GM23338 (cell line): Measurements from ENCODE around the gene PLOD3. TPM values are rescaled to one million over a fixed set of nuclear protein-coding genes. Genes with fewer than 3 reads are reported as not detected.

Experiments used
- ATAC-seq: fragments of 200-7000 bp; cut with Tn5 transposase; 3 replicates; pipeline ENCODE4 v1.9.1; 2020
- DNase-seq: peaks from one replicate; pipeline ENCODE4 v3.0.0-alpha.2; 2015; ENCODE audit warnings: low spot score
- H2AFZ ChIP-seq: fragments of 200-600 bp; sonication (generic); 2 replicates; pipeline ENCODE4 v1.8.0; 2016; ENCODE audit warnings: antibody characterized with exemption, mild to moderate bottlenecking, moderate library complexity
- H3F3A ChIP-seq: fragments of 200-600 bp; sonication (generic); replicated peaks from 2 replicates; pipeline ENCODE4 v1.8.0; 2017; ENCODE audit warnings: antibody characterized with exemption, mixed run types, low read depth
- H3K27ac ChIP-seq: fragments of 200-600 bp; sonication (generic); 2 replicates; pipeline ENCODE4 v1.6.1; 2016; ENCODE audit warnings: low read depth
- H3K27me3 ChIP-seq: fragments of 200-600 bp; sonication (generic); 2 replicates; pipeline ENCODE4 v1.8.0; 2016; ENCODE audit warnings: mild to moderate bottlenecking, mixed run types, moderate library complexity; ENCODE audit not compliant: insufficient read depth
- H3K36me3 ChIP-seq: fragments of 200-600 bp; sonication (generic); 2 replicates; pipeline ENCODE4 v1.8.0; 2016; ENCODE audit warnings: mild to moderate bottlenecking; ENCODE audit not compliant: insufficient read depth
- H3K4me1 ChIP-seq: fragments of 200-600 bp; sonication (generic); 2 replicates; pipeline ENCODE4 v1.8.0; 2016; ENCODE audit warnings: mild to moderate bottlenecking, moderate library complexity; ENCODE audit not compliant: insufficient read depth
- H3K4me2 ChIP-seq: fragments of 200-600 bp; sonication (generic); 2 replicates; pipeline ENCODE4 v1.7.1; 2017; ENCODE audit warnings: mixed run types
- H3K4me3 ChIP-seq: fragments of 200-600 bp; sonication (generic); 2 replicates; pipeline ENCODE4 v1.6.1; 2016; ENCODE audit warnings: mixed run types
- H3K79me2 ChIP-seq: fragments of 200-600 bp; sonication (generic); replicated peaks from 2 replicates; pipeline ENCODE4 v1.8.0; 2017; ENCODE audit warnings: mild to moderate bottlenecking; ENCODE audit not compliant: insufficient read depth
- H3K9me2 ChIP-seq: fragments of 200-600 bp; sonication (generic); 2 replicates; pipeline ENCODE4 v1.8.0; 2017; ENCODE audit not compliant: insufficient read depth
- H4K20me1 ChIP-seq: fragments of 200-600 bp; sonication (generic); replicated peaks from 2 replicates; pipeline ENCODE4 v1.8.0; 2017; ENCODE audit warnings: mild to moderate bottlenecking; ENCODE audit not compliant: insufficient read depth
- H3K27ac Mint-ChIP-seq: 2 replicates; pipeline ENCODE4 v1.8.0; 2020; ENCODE audit warnings: inconsistent platforms, mild to moderate bottlenecking, moderate library complexity, mixed read lengths
- H3K27me3 Mint-ChIP-seq: 3 replicates; pipeline ENCODE4 v1.8.0; 2022; ENCODE audit warnings: low read depth, mild to moderate bottlenecking, moderate library complexity, mixed read lengths, inconsistent platforms; ENCODE audit not compliant: insufficient read depth, poor library complexity
- H3K36me3 Mint-ChIP-seq: 3 replicates; pipeline ENCODE4 v1.8.0; 2021; ENCODE audit warnings: low read depth, mild to moderate bottlenecking, inconsistent platforms, moderate library complexity, mixed read lengths
- H3K4me1 Mint-ChIP-seq: 3 replicates; pipeline ENCODE4 v1.8.0; 2020; ENCODE audit warnings: mild to moderate bottlenecking, inconsistent platforms, mixed read lengths
- H3K4me3 Mint-ChIP-seq: 3 replicates; pipeline ENCODE4 v1.8.0; 2021; ENCODE audit warnings: moderate library complexity, mild to moderate bottlenecking, inconsistent platforms, mixed read lengths
- H3K9me3 Mint-ChIP-seq: 3 replicates; pipeline ENCODE4 v1.8.0; 2020; ENCODE audit warnings: moderate library complexity, mild to moderate bottlenecking, inconsistent platforms, mixed read lengths
- CREB1 ChIP-seq: fragments of 250-450 bp; sonication (Bioruptor Pico); IDR thresholded peaks from 2 replicates; pipeline ENCODE4 v1.5.0; 2020; ENCODE audit warnings: low read depth, mild to moderate bottlenecking, moderate library complexity
- CTCF ChIP-seq, 2 experiments: fragments of 200-600 bp in 1 of 2; sonication (generic) in 1 of 2; conservative IDR thresholded peaks; 2 replicates each; pipeline versions ENCODE4 v1.5.1 to v1.6.1; 2016 to 2017; ENCODE audit warnings: antibody characterized with exemption in 2 of 2, low read depth in 2 of 2, mild to moderate bottlenecking in 2 of 2, moderate library complexity in 1 of 2
- EZH2 ChIP-seq: fragments of 200-600 bp; sonication (generic); IDR thresholded peaks from one replicate; pipeline ENCODE4 v1.8.0; 2017; ENCODE audit warnings: antibody characterized with exemption, mild to moderate bottlenecking, low read depth; ENCODE audit not compliant: unreplicated experiment
- EZH2phosphoT487 ChIP-seq: fragments of 200-600 bp; sonication (generic); IDR thresholded peaks from one replicate; pipeline ENCODE4 v1.8.1; 2018; ENCODE audit warnings: antibody characterized with exemption; ENCODE audit not compliant: unreplicated experiment
- JUNB ChIP-seq: IDR thresholded peaks from one replicate; pipeline ENCODE4 v1.6.1; 2016; ENCODE audit warnings: antibody characterized with exemption; ENCODE audit not compliant: unreplicated experiment
- NANOG ChIP-seq: IDR thresholded peaks from 2 replicates; pipeline ENCODE4 v1.6.1; 2016; ENCODE audit warnings: antibody characterized with exemption, borderline replicate concordance
- POLR2AphosphoS5 ChIP-seq: IDR thresholded peaks from 2 replicates; pipeline ENCODE4 v1.6.1; 2016; ENCODE audit warnings: antibody characterized with exemption, low read depth
- REST ChIP-seq: IDR thresholded peaks from one replicate; pipeline ENCODE4 v1.6.1; 2018; ENCODE audit warnings: antibody characterized with exemption; ENCODE audit not compliant: unreplicated experiment
- STAT1 ChIP-seq: IDR thresholded peaks from one replicate; pipeline ENCODE4 v1.6.1; 2016; ENCODE audit warnings: antibody characterized with exemption; ENCODE audit not compliant: unreplicated experiment
- ZNF114 ChIP-seq: fragments of 250-450 bp; sonication (Bioruptor Pico); IDR thresholded peaks from 2 replicates; pipeline ENCODE4 v1.5.0; 2020; ENCODE audit warnings: mild to moderate bottlenecking, moderate library complexity
- ZNF331 ChIP-seq: fragments of 250-450 bp; sonication (Bioruptor Pico); IDR thresholded peaks from 2 replicates; pipeline ENCODE4 v1.5.0; 2020; ENCODE audit warnings: low read depth, mild to moderate bottlenecking, moderate library complexity
- ZNF462 ChIP-seq: fragments of 250-450 bp; sonication (Bioruptor Pico); IDR thresholded peaks from 2 replicates; pipeline ENCODE4 v1.5.0; 2020; ENCODE audit warnings: mild to moderate bottlenecking, moderate library complexity
- polyA plus RNA-seq: library from polyadenylated mRNA; unstranded; fragments of >200 nt; fragmentation: Nextera tagmentation; extraction: Ambion mirVana; gene quantifications from 2 replicates; pipeline ENCODE4 v1.2.1, GENCODE V29; 2016
- total RNA-seq: library from RNA; depleted of rRNA; stranded (reverse); fragments of >200 nt; shearing (Covaris generic); gene quantifications from 2 replicates; pipeline ENCODE4 v1.2.3, GENCODE V29; 2014
- TF ChIP-seq, protein P1 (sequence below): IDR thresholded peaks from 2 replicates; pipeline ENCODE4 v1.6.1; 2016; ENCODE audit warnings: antibody characterized with exemption

The PLOD3 gene
- total and polyA plus RNA-seq, 2 experiments from 2014 or later = 35.2 to 40.7 TPM

DNA sequence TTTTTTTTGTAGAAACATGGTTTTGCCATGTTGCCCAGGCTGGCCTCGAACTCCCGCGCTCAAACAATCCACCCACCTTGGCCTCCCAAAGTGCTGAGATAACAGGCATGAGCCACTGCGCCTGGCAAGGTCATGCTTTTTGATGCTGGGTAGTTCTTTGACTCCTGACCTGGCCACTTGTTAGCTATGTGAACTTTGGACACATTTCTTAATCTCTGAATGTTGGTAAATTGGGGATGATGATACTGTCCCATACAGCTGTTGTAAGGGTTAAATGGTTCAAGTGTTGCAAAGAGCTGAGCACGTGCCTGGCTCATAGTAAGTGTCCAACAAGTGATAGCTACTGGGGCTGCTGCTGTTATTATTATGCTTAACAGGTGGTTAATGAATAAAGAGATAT is 2.9 kb upstream of the PLOD3 start:
- Mint-ChIP-seq H3K27ac (no peak overlapping the region), H3K9me3 (no peaks in the 10 kb centered on the region), H3K27me3 (peaks cover 16% of the 10 kb centered on the region), H3K36me3 (peaks cover 29% of the 10 kb centered on the region), H3K4me1 (peaks cover 24% of the 10 kb centered on the region), H3K4me3 (no peak overlapping the region)
- Histone ChIP-seq H3K27ac (no peak overlapping the region), H4K20me1 (peaks cover 4% of the 10 kb centered on the region; the same call in 1 of the 2 replicates), H3K9me2 (no peaks in the 10 kb centered on the region), H3F3A (0 out of 2 replicates have a peak, but pooled peaks cover 3% of the 10 kb centered on the region), H3K36me3 (peaks cover 10% of the 10 kb centered on the region; the same call in 1 of the 2 replicates), H2AFZ (no peak overlapping the region), H3K27me3 (no peaks in the 10 kb centered on the region), H3K4me2 (no peak overlapping the region), H3K79me2 (peaks cover 32% of the 10 kb centered on the region), H3K4me3 (no peak overlapping the region), H3K4me1 (peaks cover 12% of the 10 kb centered on the region)
- no peak for ATAC-seq
- TF ChIP-seq REST = no peak
- no peak for TF ChIP-seq EZH2
- TF ChIP-seq ZNF114 = no peak
- no peak for TF ChIP-seq JUNB
- no peak for TF ChIP-seq ZNF462 (CRISPR knock-in tag)
- no peak for TF ChIP-seq STAT1
- TF ChIP-seq POLR2AphosphoS5 = no peak
- TF ChIP-seq EZH2phosphoT487 = no peak
- no peak for TF ChIP-seq CREB1
- no peak for TF ChIP-seq NANOG
- TF ChIP-seq, protein P1, sequence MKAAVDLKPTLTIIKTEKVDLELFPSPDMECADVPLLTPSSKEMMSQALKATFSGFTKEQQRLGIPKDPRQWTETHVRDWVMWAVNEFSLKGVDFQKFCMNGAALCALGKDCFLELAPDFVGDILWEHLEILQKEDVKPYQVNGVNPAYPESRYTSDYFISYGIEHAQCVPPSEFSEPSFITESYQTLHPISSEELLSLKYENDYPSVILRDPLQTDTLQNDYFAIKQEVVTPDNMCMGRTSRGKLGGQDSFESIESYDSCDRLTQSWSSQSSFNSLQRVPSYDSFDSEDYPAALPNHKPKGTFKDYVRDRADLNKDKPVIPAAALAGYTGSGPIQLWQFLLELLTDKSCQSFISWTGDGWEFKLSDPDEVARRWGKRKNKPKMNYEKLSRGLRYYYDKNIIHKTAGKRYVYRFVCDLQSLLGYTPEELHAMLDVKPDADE = no peak
- no peak for TF ChIP-seq CTCF (conservative IDR thresholded peaks at IDR 0.05; ENCODE audit: low read depth in 2 of 2)
- TF ChIP-seq ZNF331 = no peak
- DNase-seq = no peak
